ENCODE results near the gene CEP89.

CEP89 gene

GRCh38 chr19:32936065-32936464 lies 35.7 kb downstream of the CEP89 start:
- Histone ChIP-seq H3K4me2 (ENCODE audit: low read length) (no peak overlapping the region), H3K79me2 (ENCODE audit: control insufficient read depth, low read length) (no peaks in the 10 kb centered on the region), H3K27ac (ENCODE audit: low read depth, low read length) (no peak overlapping the region), H3K9me3 (ENCODE audit: control insufficient read depth, insufficient read depth, low read length) (no peaks in the 10 kb centered on the region), H3K4me1 (ENCODE audit: control insufficient read depth, low read length) (no peaks in the 10 kb centered on the region), H3K9me2 (replicated peaks; ENCODE audit: control insufficient read depth, low read length) (no peaks in the 10 kb centered on the region), H4K20me1 (ENCODE audit: control insufficient read depth, insufficient read depth, low read depth, low read length) (no peaks in the 10 kb centered on the region; the same call in 1 of the 2 replicates), H3K4me3 (ENCODE audit: low read length) (no peak overlapping the region), H3K36me3 (ENCODE audit: control insufficient read depth, low read length) (no peaks in the 10 kb centered on the region), H3F3A (ENCODE audit: control insufficient read depth, insufficient read depth) (no peaks in the 10 kb centered on the region), H3K27me3 (ENCODE audit: control insufficient read depth, low read length) (no peaks in the 10 kb centered on the region)
- no peak for TF ChIP-seq CTCF (IDR thresholded peaks at IDR 0.05; ENCODE audit: low read depth, low read length, poor library complexity, severe bottlenecking)
- no peak for TF ChIP-seq EZH2phosphoT487 (IDR thresholded peaks at IDR 0.05; ENCODE audit: borderline replicate concordance, low read length)

- H3K9me2 ChIP-seq (replicated peaks; ENCODE audit: control insufficient read depth, low read length): no peaks in the 10 kb centered on the region
- H3K36me3 ChIP-seq (ENCODE audit: control insufficient read depth, low read length): no peaks in the 10 kb centered on the region
- H3K4me1 ChIP-seq (ENCODE audit: control insufficient read depth, low read length): no peaks in the 10 kb centered on the region
- no peaks in the 10 kb centered on the region for H3K27me3 ChIP-seq (ENCODE audit: control insufficient read depth, low read length)
- H3K79me2 ChIP-seq (ENCODE audit: control insufficient read depth, low read length): no peaks in the 10 kb centered on the region
- no peak overlapping the region for H3K4me2 ChIP-seq (ENCODE audit: low read length)
- H4K20me1 ChIP-seq (ENCODE audit: control insufficient read depth, insufficient read depth, low read depth, low read length): no peaks in the 10 kb centered on the region; the same call in 1 of the 2 replicates
- H3K4me3 ChIP-seq (ENCODE audit: low read length): no peak overlapping the region
- no peaks in the 10 kb centered on the region for H3F3A ChIP-seq (ENCODE audit: control insufficient read depth, insufficient read depth)
- no peaks in the 10 kb centered on the region for H3K9me3 ChIP-seq (ENCODE audit: control insufficient read depth, insufficient read depth, low read length)
- no peak overlapping the region for H3K27ac ChIP-seq (ENCODE audit: low read depth, low read length)
- TF ChIP-seq CTCF (IDR thresholded peaks at IDR 0.05; ENCODE audit: low read depth, low read length, poor library complexity, severe bottlenecking): no peak
- no peak for TF ChIP-seq EZH2phosphoT487 (IDR thresholded peaks at IDR 0.05; ENCODE audit: borderline replicate concordance, low read length)
Measured at GRCh38 chr19:32935629-32936028, 36.1 kb downstream of the CEP89 start.

- H4K20me1 ChIP-seq (ENCODE audit: control insufficient read depth, insufficient read depth, low read depth, low read length): no peaks in the 10 kb centered on the region; the same call in 1 of the 2 replicates
- H3K27ac ChIP-seq (ENCODE audit: low read depth, low read length): no peak overlapping the region
- H3K9me3 ChIP-seq (ENCODE audit: control insufficient read depth, insufficient read depth, low read length): no peaks in the 10 kb centered on the region
- H3K79me2 ChIP-seq (ENCODE audit: control insufficient read depth, low read length): no peaks in the 10 kb centered on the region
- TF ChIP-seq CTCF (IDR thresholded peaks at IDR 0.05; ENCODE audit: low read depth, low read length, poor library complexity, severe bottlenecking): no peak
- TF ChIP-seq EZH2phosphoT487 (IDR thresholded peaks at IDR 0.05; ENCODE audit: borderline replicate concordance, low read length): no peak
- H3K36me3 ChIP-seq (ENCODE audit: control insufficient read depth, low read length): no peaks in the 10 kb centered on the region
- no peaks in the 10 kb centered on the region for H3K4me1 ChIP-seq (ENCODE audit: control insufficient read depth, low read length)
- H3K4me2 ChIP-seq (ENCODE audit: low read length): no peak overlapping the region
- no peaks in the 10 kb centered on the region for H3K27me3 ChIP-seq (ENCODE audit: control insufficient read depth, low read length)
- H3K9me2 ChIP-seq (replicated peaks; ENCODE audit: control insufficient read depth, low read length): no peaks in the 10 kb centered on the region
- H3K4me3 ChIP-seq (ENCODE audit: low read length): no peak overlapping the region
- no peaks in the 10 kb centered on the region for H3F3A ChIP-seq (ENCODE audit: control insufficient read depth, insufficient read depth)
Measured at GRCh38 chr19:32933571-32933970, 38.2 kb downstream of the CEP89 start.

Measured in DOHH2 (cell line).